CD4-positive, alpha-beta T cell (primary cell): Measurements from ENCODE around the gene CDC37. TPM values are rescaled to one million over a fixed set of nuclear protein-coding genes. Genes with fewer than 3 reads are reported as not detected.

Experiments
- ATAC-seq: fragments of 200-7000 bp; cut with Tn5 transposase; one replicate; pipeline ENCODE4 v1.10.0; 2022; ENCODE audit warnings: mild to moderate bottlenecking; ENCODE audit not compliant: poor library complexity
- CTCF ChIA-PET: fragments of 350-600 bp; sonication (Branson Sonifier 250); formaldehyde crosslinking; loops from one replicate; lab custom pipeline; 2021; ENCODE audit warnings: antibody characterized with exemption, inconsistent platforms; lab: Charles Lee
- POLR2A ChIA-PET: fragments of 350-600 bp; sonication (Branson Sonifier 250); formaldehyde crosslinking; loops from one replicate; lab custom pipeline; 2021; ENCODE audit warnings: antibody characterized with exemption, inconsistent platforms; lab: Charles Lee
- DNase-seq, 14 experiments: peaks; one replicate each; pipeline ENCODE4 v3.0.0-alpha.2; 2013 to 2020; ENCODE audit warnings: mixed read lengths in 2 of 14
- H3K27ac ChIP-seq, 2 donors: one replicate each; pipeline versions ENCODE4 v1.5.1 to v1.7.0; 2013; ENCODE audit warnings: low read length in 2 of 2, low read depth in 1 of 2, mild to moderate bottlenecking in 1 of 2
- H3K27me3 ChIP-seq, 2 experiments: 1 replicate in 1 of 2; 2 replicates in 1 of 2; pipeline versions ENCODE4 v1.6.1 to v1.7.0; 2013; ENCODE audit warnings: low read length in 2 of 2, control low read depth in 1 of 2, mild to moderate bottlenecking in 1 of 2, moderate library complexity in 1 of 2; ENCODE audit not compliant: insufficient read depth in 2 of 2, control insufficient read depth in 1 of 2
- H3K36me3 ChIP-seq: one replicate; pipeline ENCODE4 v1.6.1; 2013; ENCODE audit warnings: low read length, control low read depth; ENCODE audit not compliant: insufficient read depth
- H3K4me1 ChIP-seq: one replicate; pipeline ENCODE4 v1.6.1; 2013; ENCODE audit warnings: low read length, control low read depth; ENCODE audit not compliant: insufficient read depth
- H3K4me3 ChIP-seq: one replicate; pipeline ENCODE4 v1.5.1; 2013; ENCODE audit warnings: mild to moderate bottlenecking, low read length, moderate library complexity
- H3K9me3 ChIP-seq, 2 experiments: 1 replicate in 1 of 2; 2 replicates in 1 of 2; pipeline versions ENCODE4 v1.6.1 to v1.7.0; 2013; ENCODE audit warnings: low read length in 2 of 2, mild to moderate bottlenecking in 2 of 2, control low read depth in 1 of 2, moderate library complexity in 1 of 2; ENCODE audit not compliant: control insufficient read depth in 1 of 2, insufficient read depth in 1 of 2
- H3K27ac Mint-ChIP-seq: one replicate; pipeline ENCODE4 v1.8.0; 2020; ENCODE audit warnings: mixed read lengths
- H3K27me3 Mint-ChIP-seq: one replicate; pipeline ENCODE4 v1.8.0; 2021; ENCODE audit warnings: mixed read lengths
- H3K36me3 Mint-ChIP-seq: one replicate; pipeline ENCODE4 v1.8.0; 2021; ENCODE audit warnings: low read depth, mixed read lengths
- H3K4me1 Mint-ChIP-seq: one replicate; pipeline ENCODE4 v1.8.0; 2021; ENCODE audit warnings: low read depth, mixed read lengths
- H3K4me3 Mint-ChIP-seq: one replicate; pipeline ENCODE4 v1.8.0; 2020; ENCODE audit warnings: mild to moderate bottlenecking, mixed read lengths
- H3K9me3 Mint-ChIP-seq: one replicate; pipeline ENCODE4 v1.8.0; 2020; ENCODE audit warnings: mixed read lengths
- intact Hi-C, 2 experiments: fragments of 100-400 bp; cut with DNase I in 1 of 2; cut with micrococcal nuclease in 1 of 2; formaldehyde crosslinking; loops; one replicate each; pipeline versions ENCODE4 v1.15.1 to v1.9.0; 2023 to 2025; cut with DNase I, micrococcal nuclease
- total RNA-seq, 174 experiments: library from RNA in 2 of 174; stranded (reverse) in 2 of 174; gene quantifications; one replicate each; pipeline ENCODE4 v1.2.3 and lab custom pipeline; 2021 to 2026
- TF ChIP-seq, protein P1 (sequence below): fragments of 200-600 bp; IDR thresholded peaks from one replicate; pipeline ENCODE4 v1.8.0; 2022; ENCODE audit warnings: antibody characterized with exemption, mild to moderate bottlenecking

The CDC37 gene
- total RNA-seq, 2 experiments from 2014 or later, result 162 to 164 TPM

GRCh38 chr19:10427169-10427568 is 23.8 kb upstream of the CDC37 start:
- intact Hi-C loops, result no loop called here
- H3K27me3 Mint-ChIP-seq, result peaks cover 81% of the 10 kb centered on the region
- peaks cover 5% of the 10 kb centered on the region for H3K36me3 Mint-ChIP-seq
- H3K4me3 Mint-ChIP-seq, result no peak overlapping the region
- Histone ChIP-seq H3K4me3 (no peak overlapping the region), H3K9me3 (peaks cover 0 to 8% of the 10 kb centered on the region in 2 experiments), H3K4me1 (peaks cover 80% of the 10 kb centered on the region), H3K27me3 (peaks cover 45 to 52% of the 10 kb centered on the region in 2 experiments), H3K27ac (peak overlapping the region in 1 of 2 donors; percentile 55), H3K36me3 (no peaks in the 10 kb centered on the region)
- CTCF ChIA-PET, result interaction anchor here (1.8 to 4.6 kb wide), 2 partner anchors 10 to 23 kb away, joined by 21 to 47 read pairs; partner anchors contain the start of gene CDC37
- POLR2A ChIA-PET, result no interaction called here
- DNase-seq (no peak), ATAC-seq (no peak)
- no peaks in the 10 kb centered on the region for H3K9me3 Mint-ChIP-seq
- peaks cover 55% of the 10 kb centered on the region for H3K4me1 Mint-ChIP-seq
- peak overlapping the region; percentile 93 for H3K27ac Mint-ChIP-seq
- TF ChIP-seq, protein P1, sequence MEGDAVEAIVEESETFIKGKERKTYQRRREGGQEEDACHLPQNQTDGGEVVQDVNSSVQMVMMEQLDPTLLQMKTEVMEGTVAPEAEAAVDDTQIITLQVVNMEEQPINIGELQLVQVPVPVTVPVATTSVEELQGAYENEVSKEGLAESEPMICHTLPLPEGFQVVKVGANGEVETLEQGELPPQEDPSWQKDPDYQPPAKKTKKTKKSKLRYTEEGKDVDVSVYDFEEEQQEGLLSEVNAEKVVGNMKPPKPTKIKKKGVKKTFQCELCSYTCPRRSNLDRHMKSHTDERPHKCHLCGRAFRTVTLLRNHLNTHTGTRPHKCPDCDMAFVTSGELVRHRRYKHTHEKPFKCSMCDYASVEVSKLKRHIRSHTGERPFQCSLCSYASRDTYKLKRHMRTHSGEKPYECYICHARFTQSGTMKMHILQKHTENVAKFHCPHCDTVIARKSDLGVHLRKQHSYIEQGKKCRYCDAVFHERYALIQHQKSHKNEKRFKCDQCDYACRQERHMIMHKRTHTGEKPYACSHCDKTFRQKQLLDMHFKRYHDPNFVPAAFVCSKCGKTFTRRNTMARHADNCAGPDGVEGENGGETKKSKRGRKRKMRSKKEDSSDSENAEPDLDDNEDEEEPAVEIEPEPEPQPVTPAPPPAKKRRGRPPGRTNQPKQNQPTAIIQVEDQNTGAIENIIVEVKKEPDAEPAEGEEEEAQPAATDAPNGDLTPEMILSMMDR, result no peak

DNA sequence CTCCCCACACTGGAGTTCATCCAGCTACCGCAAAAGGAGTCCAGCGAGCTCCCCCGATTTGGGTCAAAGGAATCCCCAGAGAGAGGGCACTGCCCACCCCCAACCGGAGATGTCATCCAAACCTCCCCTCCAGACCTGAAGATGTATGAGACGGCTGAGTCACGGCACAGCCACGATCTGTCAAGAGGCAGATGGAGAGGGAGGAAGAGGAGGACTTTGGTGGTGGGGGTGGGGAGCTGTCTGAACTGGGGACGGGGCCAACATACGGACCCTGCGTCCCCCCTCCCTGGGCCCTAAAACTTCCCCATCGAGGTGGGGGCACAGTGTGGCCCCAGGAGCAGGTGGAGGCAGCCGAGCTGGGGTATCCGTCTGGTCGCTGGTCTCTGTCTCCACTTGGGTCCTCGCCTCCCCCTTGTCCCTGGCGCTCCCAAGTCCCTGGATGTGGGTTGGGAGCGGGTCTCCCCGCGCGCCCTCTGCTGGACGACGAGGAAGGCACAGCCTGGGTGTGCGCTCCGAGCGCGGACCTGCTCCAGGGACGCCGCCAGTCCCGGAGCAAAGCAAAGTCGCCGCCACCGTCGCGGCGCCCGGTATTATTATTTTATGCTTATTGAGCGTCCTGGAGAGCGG is 20.8 kb upstream of the CDC37 start:
- ChIA-PET CTCF (interaction anchor here (0.9 to 2.2 kb wide), 4 partner anchors 19 to 54 kb away, joined by 3 to 10 read pairs (median 4); partner anchors contain the start of gene CDC37), POLR2A (interaction anchor here (2.3 kb wide), 1 partner anchor 19 kb away, joined by 12 read pairs; the partner anchor contains the start of gene CDC37)
- Histone ChIP-seq H3K4me1 (peaks cover 80% of the 10 kb centered on the region), H3K36me3 (no peaks in the 10 kb centered on the region), H3K9me3 (peaks cover 0 to 11% of the 10 kb centered on the region in 2 experiments), H3K27me3 (peaks cover 51 to 60% of the 10 kb centered on the region in 2 experiments), H3K27ac (no peak overlapping the region), H3K4me3 (peak overlapping the region; percentile 46)
- no peak overlapping the region for H3K4me3 Mint-ChIP-seq
- peaks cover 80% of the 10 kb centered on the region for H3K27me3 Mint-ChIP-seq
- intact Hi-C loops, result loop anchor here in 1 of 2 experiments (1.0 kb wide), 1 partner anchor 20 kb away; no protein-coding TSS in a partner anchor
- peaks cover 5% of the 10 kb centered on the region for H3K36me3 Mint-ChIP-seq
- H3K4me1 Mint-ChIP-seq, result peaks cover 53% of the 10 kb centered on the region
- DNase-seq (peak in 12 of 14 experiments; percentile 48 to 85 (median 62)), ATAC-seq (peak; percentile 21)
- peak overlapping the region; percentile 16 for H3K27ac Mint-ChIP-seq
- H3K9me3 Mint-ChIP-seq, result no peaks in the 10 kb centered on the region
- TF ChIP-seq, protein P1, result peak; percentile 93

- Mint-ChIP-seq H3K27me3 (peaks cover 78% of the 10 kb centered on the region), H3K4me3 (no peak overlapping the region), H3K9me3 (no peaks in the 10 kb centered on the region), H3K27ac (no peak overlapping the region), H3K36me3 (no peaks in the 10 kb centered on the region), H3K4me1 (peaks cover 50% of the 10 kb centered on the region)
- DNase-seq (no peak), ATAC-seq (no peak)
- peaks cover 63 to 73% of the 10 kb centered on the region in 2 experiments for H3K27me3 ChIP-seq
- no peak overlapping the region for H3K27ac ChIP-seq
- H3K9me3 ChIP-seq, result peaks cover 0 to 14% of the 10 kb centered on the region in 2 experiments
- H3K36me3 ChIP-seq, result no peaks in the 10 kb centered on the region
- CTCF ChIA-PET, result interaction anchor here (2.2 kb wide), 1 partner anchor 19 kb away, joined by 10 read pairs; the partner anchor contains the start of gene CDC37
- peaks cover 81% of the 10 kb centered on the region for H3K4me1 ChIP-seq
- TF ChIP-seq, protein P1, result no peak
- intact Hi-C loops, result no loop called here
- POLR2A ChIA-PET, result no interaction called here
- no peak overlapping the region for H3K4me3 ChIP-seq
These were observed 19.5 kb upstream of the CDC37 start for GRCh38 chr19:10422846-10423245.
